Measurements from ENCODE around the gene LMF1.

LMF1 gene

DNA sequence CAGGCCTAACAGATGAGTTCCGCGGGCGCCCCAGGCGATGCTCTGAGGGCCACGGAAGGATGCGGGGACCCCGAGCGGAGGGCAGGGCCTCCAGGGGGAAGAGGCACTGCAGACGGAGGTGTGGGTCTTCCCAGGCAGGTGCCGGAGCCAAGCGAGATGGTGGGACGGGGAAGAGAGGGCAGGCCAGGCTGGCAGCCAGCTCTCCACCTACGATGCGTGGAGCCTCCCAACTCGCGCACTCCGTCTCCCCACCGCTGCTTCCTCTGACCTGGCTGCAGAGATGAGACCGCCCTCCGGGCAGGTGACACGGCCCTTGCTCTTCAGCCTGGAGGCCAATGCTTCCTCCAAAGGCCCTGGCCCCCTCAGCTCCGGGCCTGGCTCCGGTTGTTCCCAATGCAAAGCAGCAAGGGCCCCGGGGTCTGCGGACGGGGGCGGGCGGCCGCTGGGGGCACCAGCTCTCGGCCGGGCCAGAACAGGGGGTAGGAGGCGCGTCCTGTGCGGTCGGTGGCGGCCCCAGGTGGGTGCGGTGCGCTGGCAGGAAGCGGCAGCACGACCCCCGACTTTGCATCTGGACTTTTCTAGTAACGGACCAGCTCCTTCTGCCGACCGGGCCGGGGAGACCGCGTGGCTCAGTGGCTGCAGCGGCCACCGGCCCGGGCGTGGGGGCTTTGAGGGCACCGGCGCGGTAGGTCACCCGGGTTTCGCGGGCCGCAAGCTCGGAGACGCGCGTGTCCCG lies 9.2 kb upstream of the LMF1 start:
- DNase-seq (ENCODE audit: extremely low read depth, low read depth): no peak
- TF ChIP-seq, protein P1, sequence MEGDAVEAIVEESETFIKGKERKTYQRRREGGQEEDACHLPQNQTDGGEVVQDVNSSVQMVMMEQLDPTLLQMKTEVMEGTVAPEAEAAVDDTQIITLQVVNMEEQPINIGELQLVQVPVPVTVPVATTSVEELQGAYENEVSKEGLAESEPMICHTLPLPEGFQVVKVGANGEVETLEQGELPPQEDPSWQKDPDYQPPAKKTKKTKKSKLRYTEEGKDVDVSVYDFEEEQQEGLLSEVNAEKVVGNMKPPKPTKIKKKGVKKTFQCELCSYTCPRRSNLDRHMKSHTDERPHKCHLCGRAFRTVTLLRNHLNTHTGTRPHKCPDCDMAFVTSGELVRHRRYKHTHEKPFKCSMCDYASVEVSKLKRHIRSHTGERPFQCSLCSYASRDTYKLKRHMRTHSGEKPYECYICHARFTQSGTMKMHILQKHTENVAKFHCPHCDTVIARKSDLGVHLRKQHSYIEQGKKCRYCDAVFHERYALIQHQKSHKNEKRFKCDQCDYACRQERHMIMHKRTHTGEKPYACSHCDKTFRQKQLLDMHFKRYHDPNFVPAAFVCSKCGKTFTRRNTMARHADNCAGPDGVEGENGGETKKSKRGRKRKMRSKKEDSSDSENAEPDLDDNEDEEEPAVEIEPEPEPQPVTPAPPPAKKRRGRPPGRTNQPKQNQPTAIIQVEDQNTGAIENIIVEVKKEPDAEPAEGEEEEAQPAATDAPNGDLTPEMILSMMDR (IDR thresholded peaks at IDR 0.05; ENCODE audit: low read depth, low read length): no peak

DNA sequence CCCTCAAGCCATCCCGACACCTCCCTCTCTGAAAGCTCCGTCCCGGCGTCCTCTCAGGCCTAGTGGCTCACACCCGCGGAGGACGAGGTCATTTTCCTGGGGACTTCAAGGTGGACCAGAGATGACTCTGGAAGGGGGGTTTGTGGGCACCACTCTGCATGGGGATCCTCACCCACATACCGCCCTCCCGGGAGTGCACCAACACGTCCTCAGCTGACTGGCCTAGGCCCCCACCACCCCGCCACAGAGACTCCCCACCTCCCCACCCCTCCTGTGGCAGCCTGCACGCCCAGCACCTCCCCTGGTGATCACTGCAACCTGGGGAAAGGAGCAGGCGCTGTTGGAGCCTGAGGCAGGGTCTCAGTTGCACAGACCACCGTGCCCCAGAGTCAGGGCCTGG lies 8.4 kb upstream of the LMF1 start:
- TF ChIP-seq, protein P1 (IDR thresholded peaks at IDR 0.05; ENCODE audit: low read depth, low read length): no peak
- DNase-seq (ENCODE audit: extremely low read depth, low read depth): no peak

DNA sequence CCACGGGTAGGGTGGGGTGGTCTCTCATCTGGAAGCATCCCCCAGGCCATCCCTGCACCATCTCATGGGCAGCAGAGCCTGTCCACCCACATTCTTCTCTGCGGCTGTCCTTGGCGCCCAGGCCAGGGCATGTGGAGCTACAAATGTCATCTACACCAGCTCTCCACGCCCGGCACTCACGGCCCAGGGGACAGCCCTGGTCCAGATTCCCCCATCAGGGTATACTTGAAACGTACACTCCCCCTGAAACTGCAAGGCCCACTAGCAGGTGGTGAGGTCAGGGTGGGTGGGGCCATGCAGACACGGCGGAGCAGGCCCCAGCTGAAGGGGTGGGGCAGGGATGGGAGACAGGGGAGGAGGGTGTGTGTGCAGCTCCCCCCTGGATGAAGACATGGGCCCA lies 7.6 kb upstream of the LMF1 start:
- DNase-seq (ENCODE audit: extremely low read depth, low read depth): no peak
- TF ChIP-seq, protein P1 (IDR thresholded peaks at IDR 0.05; ENCODE audit: low read depth, low read length): no peak

DNA sequence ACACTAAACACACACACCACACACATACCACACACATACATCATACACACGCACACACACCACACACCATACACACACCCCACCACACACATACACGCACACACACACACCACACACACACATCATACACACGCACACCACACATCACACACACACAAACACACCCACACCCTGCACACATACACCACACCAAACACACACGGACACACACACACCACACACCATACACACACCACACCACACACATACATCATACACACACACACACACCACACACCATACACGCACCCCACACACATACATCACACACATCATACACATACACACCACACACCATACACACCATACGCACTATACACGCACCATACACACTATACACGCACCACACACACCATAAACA lies 7.1 kb upstream of the LMF1 start:
- DNase-seq (ENCODE audit: extremely low read depth, low read depth): no peak
- TF ChIP-seq, protein P1 (IDR thresholded peaks at IDR 0.05; ENCODE audit: low read depth, low read length): no peak

DNA sequence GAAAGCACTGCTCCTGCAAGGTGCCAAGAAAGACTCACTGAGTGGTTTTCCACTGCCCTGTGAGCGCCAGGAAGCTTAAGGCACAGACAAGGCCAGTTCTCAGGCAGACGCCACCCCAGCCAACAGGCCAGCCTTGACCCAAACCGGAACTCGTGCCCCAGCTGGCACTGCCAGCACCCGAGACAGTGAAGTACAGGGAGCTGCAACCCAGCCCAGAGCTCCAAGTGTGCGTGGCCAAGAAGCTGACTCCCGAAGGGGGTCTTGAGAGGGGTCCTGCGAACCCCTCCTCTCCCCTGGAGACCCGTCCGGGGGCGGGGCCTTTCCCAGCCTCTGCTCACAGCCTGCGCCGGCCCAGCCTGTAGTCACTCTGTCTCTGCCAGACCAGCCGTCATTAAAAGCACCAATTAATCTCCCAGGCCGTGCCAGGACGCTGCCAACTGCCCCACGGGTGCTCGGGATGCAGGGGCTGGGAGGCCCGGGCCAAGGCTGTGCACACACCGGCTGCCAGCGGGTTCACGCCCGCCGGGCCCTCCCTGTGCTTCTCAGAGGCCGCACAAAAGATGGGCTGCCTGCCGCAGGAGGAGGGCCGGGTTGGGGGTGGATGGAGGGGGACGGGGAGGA lies 6.4 kb upstream of the LMF1 start:
- DNase-seq (ENCODE audit: extremely low read depth, low read depth): no peak
- TF ChIP-seq, protein P1 (IDR thresholded peaks at IDR 0.05; ENCODE audit: low read depth, low read length): no peak

DNA sequence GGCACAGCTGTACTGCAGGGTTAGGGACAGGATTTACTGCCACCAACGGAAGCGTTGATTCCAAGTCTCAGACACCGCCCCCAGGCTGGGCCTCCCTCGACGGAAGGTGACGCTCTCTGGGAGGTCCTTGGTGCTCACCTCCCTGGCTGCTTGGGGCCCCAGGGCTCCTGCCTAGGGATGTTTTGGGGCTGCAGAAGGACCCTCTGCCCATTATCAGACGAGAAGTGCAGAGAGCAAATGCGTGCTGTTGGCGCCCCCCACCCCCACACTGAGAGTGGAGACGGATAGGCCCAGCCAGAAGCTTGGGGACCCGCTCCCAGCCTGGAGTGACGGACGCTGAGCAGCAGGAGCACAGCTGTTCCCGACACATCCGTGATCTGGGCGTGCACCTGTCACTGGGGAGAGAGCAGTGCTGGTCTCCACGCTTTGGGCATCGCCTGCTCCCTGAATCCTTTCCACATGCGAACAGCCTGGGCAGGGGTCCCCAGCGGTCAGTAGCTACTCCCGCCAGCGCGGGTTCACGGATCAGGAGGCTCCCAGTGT lies 5.7 kb upstream of the LMF1 start:
- TF ChIP-seq, protein P1 (IDR thresholded peaks at IDR 0.05; ENCODE audit: low read depth, low read length): no peak
- DNase-seq (ENCODE audit: extremely low read depth, low read depth): no peak

DNA sequence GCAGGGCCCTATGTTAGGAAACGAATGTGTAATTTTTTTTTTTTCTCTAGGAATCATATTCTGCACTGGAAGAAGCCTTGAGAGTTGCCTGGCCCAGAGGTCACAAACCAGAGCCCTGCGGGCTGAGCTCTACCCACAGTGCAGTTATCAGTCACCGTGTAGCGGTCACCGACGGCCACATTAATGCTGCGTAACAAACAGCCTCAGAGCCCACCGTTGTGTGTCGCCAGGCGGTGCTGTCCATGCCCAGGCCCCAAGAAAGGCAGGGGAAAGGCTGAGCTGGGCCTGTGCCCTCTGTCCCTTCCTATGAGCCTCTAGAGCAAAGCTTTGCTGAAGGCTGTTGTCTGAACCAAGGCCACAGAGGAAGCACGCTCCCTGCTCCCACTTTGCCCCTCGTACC lies 4.5 kb upstream of the LMF1 start:
- TF ChIP-seq, protein P1 (IDR thresholded peaks at IDR 0.05; ENCODE audit: low read depth, low read length): no peak
- no peak for DNase-seq (ENCODE audit: extremely low read depth, low read depth)
